GDM1 (cell line): Measurements from ENCODE around the gene NAA60.
"Not testable (repeated sequence)": the region's sequence is repeated elsewhere in the genome, so short reads cannot be mapped to it uniquely, and the experiment has no call there.

ENCODE experiments used
- DNase-seq: peaks from one replicate; lab custom pipeline; 2025; lab: John Stamatoyannopoulos, UW

The NAA60 gene

GRCh38 chr16:3484318-3485096, 41.0 kb downstream of the NAA60 start:
- DNase-seq = no peak

GRCh38 chr16:3485097-3485745, 41.7 kb downstream of the NAA60 start:
- no peak for DNase-seq

- no peak for DNase-seq
These were observed 42.5 kb downstream of the NAA60 start for GRCh38 chr16:3485821-3486505.

- no peak for DNase-seq
These were observed 43.2 kb downstream of the NAA60 start for GRCh38 chr16:3486506-3487215.

GRCh38 chr16:3487521-3488410, 44.3 kb downstream of the NAA60 start:
- DNase-seq = no peak

- no peak for DNase-seq
These were observed 45.3 kb downstream of the NAA60 start for GRCh38 chr16:3488801-3489200.

GRCh38 chr16:3490911-3491629, 47.6 kb downstream of the NAA60 start:
- DNase-seq = no peak

- DNase-seq = no peak
These were observed 48.9 kb downstream of the NAA60 start for GRCh38 chr16:3492356-3492755.

- DNase-seq = no peak
These were observed 51.0 kb downstream of the NAA60 start for GRCh38 chr16:3494386-3494973.

- no peak for DNase-seq
These were observed 51.7 kb downstream of the NAA60 start, which contains the start of gene C16orf90 for GRCh38 chr16:3495176-3495575. Gene C16orf90, minus strand, starts transcription at chr16:3495489. Its CDS starts 68 bp downstream, at chr16:3495421.

- no peak for DNase-seq
These were observed 52.9 kb downstream of the NAA60 start for GRCh38 chr16:3496386-3496785.

GRCh38 chr16:3497771-3498170, 54.3 kb downstream of the NAA60 start:
- no peak for DNase-seq

GRCh38 chr16:3498988-3499387, 55.5 kb downstream of the NAA60 start:
- no peak for DNase-seq

GRCh38 chr16:3501412-3501761, 57.9 kb downstream of the NAA60 start:
- not testable (repeated sequence) for DNase-seq

GRCh38 chr16:3501783-3502400, 58.4 kb downstream of the NAA60 start:
- no peak for DNase-seq

- no peak for DNase-seq
These were observed 60.0 kb downstream of the NAA60 start for GRCh38 chr16:3503523-3503922.

- DNase-seq = no peak
These were observed 65.3 kb downstream of the NAA60 start for GRCh38 chr16:3508736-3509135.

- no peak for DNase-seq
These were observed 66.0 kb downstream of the NAA60 start for GRCh38 chr16:3509470-3509928.

GRCh38 chr16:3510416-3510815, 66.9 kb downstream of the NAA60 start:
- DNase-seq = no peak
